Measurements from ENCODE around the gene SLC22A5.

Gene SLC22A5

GRCh38 chr5:132378580-132378979, 9.1 kb downstream of the SLC22A5 start:
- TF ChIP-seq, protein P1, sequence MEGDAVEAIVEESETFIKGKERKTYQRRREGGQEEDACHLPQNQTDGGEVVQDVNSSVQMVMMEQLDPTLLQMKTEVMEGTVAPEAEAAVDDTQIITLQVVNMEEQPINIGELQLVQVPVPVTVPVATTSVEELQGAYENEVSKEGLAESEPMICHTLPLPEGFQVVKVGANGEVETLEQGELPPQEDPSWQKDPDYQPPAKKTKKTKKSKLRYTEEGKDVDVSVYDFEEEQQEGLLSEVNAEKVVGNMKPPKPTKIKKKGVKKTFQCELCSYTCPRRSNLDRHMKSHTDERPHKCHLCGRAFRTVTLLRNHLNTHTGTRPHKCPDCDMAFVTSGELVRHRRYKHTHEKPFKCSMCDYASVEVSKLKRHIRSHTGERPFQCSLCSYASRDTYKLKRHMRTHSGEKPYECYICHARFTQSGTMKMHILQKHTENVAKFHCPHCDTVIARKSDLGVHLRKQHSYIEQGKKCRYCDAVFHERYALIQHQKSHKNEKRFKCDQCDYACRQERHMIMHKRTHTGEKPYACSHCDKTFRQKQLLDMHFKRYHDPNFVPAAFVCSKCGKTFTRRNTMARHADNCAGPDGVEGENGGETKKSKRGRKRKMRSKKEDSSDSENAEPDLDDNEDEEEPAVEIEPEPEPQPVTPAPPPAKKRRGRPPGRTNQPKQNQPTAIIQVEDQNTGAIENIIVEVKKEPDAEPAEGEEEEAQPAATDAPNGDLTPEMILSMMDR (IDR thresholded peaks at IDR 0.05; ENCODE audit: extremely low read depth, insufficient read depth, missing control alignments): no peak
- in situ Hi-C loops (cut with MboI; ENCODE audit: low pct_unique_long_range_greater_than_20kb, low sequenced_read_pairs, unreplicated experiment): no loop called here
- DNase-seq (ENCODE audit: low spot score): no peak

DNA sequence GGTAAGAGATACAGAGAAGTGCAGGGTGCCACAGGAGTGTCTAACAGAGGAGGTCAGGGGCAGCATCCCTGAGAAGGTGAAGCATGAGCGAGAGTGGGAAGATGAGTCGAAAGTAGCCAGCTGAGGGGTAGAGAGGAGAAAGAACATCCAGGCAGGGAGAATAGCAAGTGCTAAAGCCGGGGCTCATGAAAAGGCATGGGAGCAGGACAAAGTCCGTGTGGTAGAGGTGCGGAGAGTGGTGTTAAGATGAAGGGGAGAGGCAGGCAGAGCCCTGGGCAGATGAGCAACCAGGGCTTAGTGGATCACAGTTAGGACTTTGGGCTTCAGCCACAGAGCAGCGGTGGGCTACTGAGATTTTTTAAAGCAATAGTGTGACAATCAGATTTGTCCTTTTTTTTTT, 10.5 kb downstream of the SLC22A5 start:
- in situ Hi-C loops (cut with MboI; ENCODE audit: low pct_unique_long_range_greater_than_20kb, low sequenced_read_pairs, unreplicated experiment): loop anchor here (10.0 kb wide), 2 partner anchors 115 to 445 kb away; partner anchors contain the start of gene IRF1
- no peak for DNase-seq (ENCODE audit: low spot score)
- TF ChIP-seq, protein P1 (IDR thresholded peaks at IDR 0.05; ENCODE audit: extremely low read depth, insufficient read depth, missing control alignments): no peak

DNA sequence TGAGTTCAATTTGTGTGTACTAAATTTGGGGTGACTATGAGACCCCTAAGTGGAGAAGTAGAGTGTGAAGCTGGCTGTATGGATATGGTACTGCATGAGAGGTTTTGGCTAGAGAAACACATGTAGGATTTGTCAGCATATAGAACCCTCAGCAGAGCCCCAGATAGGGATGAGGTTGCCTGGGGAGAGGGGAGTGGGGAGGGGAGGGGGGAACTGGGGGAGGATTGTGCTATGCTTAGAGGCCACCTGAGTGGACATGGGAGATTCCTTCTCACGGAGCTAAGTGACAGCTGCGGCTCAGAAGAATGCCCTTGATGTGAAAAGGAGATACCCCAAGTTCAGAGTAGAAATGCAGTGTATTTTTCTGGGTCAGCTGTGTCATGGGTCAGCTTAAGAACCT, 11.2 kb downstream of the SLC22A5 start:
- DNase-seq (ENCODE audit: low spot score): no peak
- in situ Hi-C loops (cut with MboI; ENCODE audit: low pct_unique_long_range_greater_than_20kb, low sequenced_read_pairs, unreplicated experiment): loop anchor here (10.0 kb wide), 2 partner anchors 114 to 444 kb away; partner anchors contain the start of gene IRF1
- TF ChIP-seq, protein P1 (IDR thresholded peaks at IDR 0.05; ENCODE audit: extremely low read depth, insufficient read depth, missing control alignments): no peak

GRCh38 chr5:132381614-132382013, 12.1 kb downstream of the SLC22A5 start:
- in situ Hi-C loops (cut with MboI; ENCODE audit: low pct_unique_long_range_greater_than_20kb, low sequenced_read_pairs, unreplicated experiment): loop anchor here (10.0 kb wide), 2 partner anchors 113 to 443 kb away; partner anchors contain the start of gene IRF1
- TF ChIP-seq, protein P1 (IDR thresholded peaks at IDR 0.05; ENCODE audit: extremely low read depth, insufficient read depth, missing control alignments): no peak
- no peak for DNase-seq (ENCODE audit: low spot score)

- in situ Hi-C loops (cut with MboI; ENCODE audit: low pct_unique_long_range_greater_than_20kb, low sequenced_read_pairs, unreplicated experiment): loop anchor here (10.0 kb wide), 2 partner anchors 112 to 442 kb away; partner anchors contain the start of gene IRF1
- DNase-seq (ENCODE audit: low spot score): no peak
- TF ChIP-seq, protein P1 (IDR thresholded peaks at IDR 0.05; ENCODE audit: extremely low read depth, insufficient read depth, missing control alignments): no peak
Measured at GRCh38 chr5:132383261-132383660, 13.8 kb downstream of the SLC22A5 start.

GRCh38 chr5:132383984-132384383, 14.5 kb downstream of the SLC22A5 start:
- in situ Hi-C loops (cut with MboI; ENCODE audit: low pct_unique_long_range_greater_than_20kb, low sequenced_read_pairs, unreplicated experiment): loop anchor here (10.0 kb wide), 2 partner anchors 111 to 441 kb away; partner anchors contain the start of gene IRF1
- TF ChIP-seq, protein P1 (IDR thresholded peaks at IDR 0.05; ENCODE audit: extremely low read depth, insufficient read depth, missing control alignments): no peak
- no peak for DNase-seq (ENCODE audit: low spot score)
